Hepatocyte (in vitro differentiated cells): ENCODE data around the gene NOTCH1. TPM values are rescaled to one million over a fixed set of nuclear protein-coding genes. Genes with fewer than 3 reads are reported as not detected.

Experiments used
- DNase-seq: peaks from one replicate; pipeline ENCODE4 v3.0.0-alpha.2; 2016; ENCODE audit warnings: low spot score
- H2AFZ ChIP-seq: fragments of 200-600 bp; sonication (generic); 2 replicates; pipeline ENCODE4 v1.6.0; 2016; ENCODE audit warnings: antibody characterized with exemption, mild to moderate bottlenecking
- H3K27ac ChIP-seq: fragments of 200-600 bp; sonication (generic); 2 replicates; pipeline ENCODE4 v1.5.1; 2016; ENCODE audit warnings: mild to moderate bottlenecking
- H3K27me3 ChIP-seq: fragments of 200-600 bp; sonication (generic); 2 replicates; pipeline ENCODE4 v1.6.1; 2016
- H3K36me3 ChIP-seq: fragments of 200-600 bp; sonication (generic); replicated peaks from 2 replicates; pipeline ENCODE4 v1.5.1; 2016; ENCODE audit warnings: low read depth; ENCODE audit not compliant: insufficient read depth
- H3K4me1 ChIP-seq: fragments of 200-600 bp; sonication (generic); 2 replicates; pipeline ENCODE4 v1.5.1; 2016; ENCODE audit warnings: mild to moderate bottlenecking, moderate library complexity; ENCODE audit not compliant: insufficient read depth
- H3K4me2 ChIP-seq: fragments of 200-600 bp; sonication (generic); 2 replicates; pipeline ENCODE4 v1.6.0; 2016
- H3K4me3 ChIP-seq: fragments of 200-600 bp; sonication (generic); 2 replicates; pipeline ENCODE4 v1.5.1; 2016; ENCODE audit warnings: mild to moderate bottlenecking
- H3K79me2 ChIP-seq: fragments of 200-600 bp; sonication (generic); 2 replicates; pipeline ENCODE4 v1.6.0; 2017; ENCODE audit warnings: mild to moderate bottlenecking
- H3K9me2 ChIP-seq: fragments of 200-600 bp; sonication (generic); replicated peaks from 2 replicates; pipeline ENCODE4 v1.6.0; 2017; ENCODE audit warnings: mild to moderate bottlenecking; ENCODE audit not compliant: insufficient read depth
- H3K9me3 ChIP-seq: fragments of 200-600 bp; sonication (generic); 2 replicates; pipeline ENCODE4 v1.5.1; 2016; ENCODE audit warnings: low read depth, mild to moderate bottlenecking
- H4K20me1 ChIP-seq: fragments of 200-600 bp; sonication (generic); 2 replicates; pipeline ENCODE4 v1.6.0; 2016; ENCODE audit warnings: mild to moderate bottlenecking; ENCODE audit not compliant: insufficient read depth, poor library complexity, severe bottlenecking
- CTCF ChIP-seq: fragments of 200-600 bp; sonication (generic); IDR thresholded peaks from 2 replicates; pipeline ENCODE4 v1.5.1; 2016; ENCODE audit warnings: antibody characterized with exemption, mild to moderate bottlenecking; ENCODE audit not compliant: poor library complexity
- EZH2 ChIP-seq: fragments of 200-600 bp; sonication (generic); IDR thresholded peaks from 2 replicates; pipeline ENCODE4 v1.6.1; 2016; ENCODE audit warnings: antibody characterized with exemption, mild to moderate bottlenecking, borderline replicate concordance
- EZH2phosphoT487 ChIP-seq: fragments of 200-600 bp; sonication (generic); IDR thresholded peaks from one replicate; pipeline ENCODE4 v1.6.1; 2018; ENCODE audit warnings: antibody characterized with exemption, mild to moderate bottlenecking, low read depth, moderate library complexity; ENCODE audit not compliant: unreplicated experiment, severe bottlenecking
- WGBS: methylation state at CpG from one replicate; pipeline ENCODE4 v1.1.6; 2016; ENCODE audit warnings: low lambda C conversion rate; ENCODE audit errors: missing lambda C conversion rate; 5-methylcytosine and 5-hydroxymethylcytosine counted together
- polyA plus RNA-seq: library from polyadenylated mRNA; unstranded; fragments of >200 nt; fragmentation: Nextera tagmentation; extraction: Ambion mirVana; gene quantifications from 2 replicates; pipeline ENCODE4 v1.2.1, GENCODE V29; 2016
- total RNA-seq: library from RNA; depleted of rRNA; stranded (reverse); fragments of >200 nt; gene quantifications from 2 replicates; pipeline ENCODE4 v1.2.3, GENCODE V29; 2014

The NOTCH1 gene
- total and polyA plus RNA-seq, 2 experiments from 2014 or later = 5.3 to 6.5 TPM

GRCh38 chr9:136541179-136541578 is 4.7 kb downstream of the NOTCH1 start:
- no peak overlapping the region for H3K4me3 ChIP-seq
- H3K27me3 ChIP-seq = no peaks in the 10 kb centered on the region
- peaks cover 5% of the 10 kb centered on the region for H3K4me1 ChIP-seq
- H3K36me3 ChIP-seq = no peaks in the 10 kb centered on the region
- H3K79me2 ChIP-seq = peaks cover 42% of the 10 kb centered on the region
- WGBS = 98% methylated on average over 9 of the region's 9 CpGs
- TF ChIP-seq CTCF (no peak), EZH2phosphoT487 (no peak), EZH2 (no peak)
- H3K9me2 ChIP-seq = no peaks in the 10 kb centered on the region
- DNase-seq = no peak
- no peak overlapping the region for H3K27ac ChIP-seq
- no peak overlapping the region for H2AFZ ChIP-seq
- no peaks in the 10 kb centered on the region for H3K9me3 ChIP-seq
- peaks cover 25% of the 10 kb centered on the region for H4K20me1 ChIP-seq
- no peak overlapping the region for H3K4me2 ChIP-seq

GRCh38 chr9:136539427-136540421 is 6.1 kb downstream of the NOTCH1 start:
- H3K9me2 ChIP-seq = no peaks in the 10 kb centered on the region
- H3K36me3 ChIP-seq = no peaks in the 10 kb centered on the region
- DNase-seq = peak; percentile 79
- H3K4me2 ChIP-seq = no peak overlapping the region
- WGBS = 77% methylated on average over 33 of the region's 33 CpGs
- no peaks in the 10 kb centered on the region for H3K9me3 ChIP-seq
- TF ChIP-seq EZH2 (no peak), CTCF (no peak), EZH2phosphoT487 (no peak)
- no peaks in the 10 kb centered on the region for H3K27me3 ChIP-seq
- H3K27ac ChIP-seq = no peak overlapping the region
- H3K4me1 ChIP-seq = peaks cover 5% of the 10 kb centered on the region
- H4K20me1 ChIP-seq = peaks cover 26% of the 10 kb centered on the region
- H3K79me2 ChIP-seq = peaks cover 40% of the 10 kb centered on the region
- no peak overlapping the region for H2AFZ ChIP-seq
- H3K4me3 ChIP-seq = no peak overlapping the region

- H3K4me2 ChIP-seq = no peak overlapping the region
- peaks cover 18% of the 10 kb centered on the region for H4K20me1 ChIP-seq
- TF ChIP-seq CTCF (no peak), EZH2phosphoT487 (no peak), EZH2 (no peak)
- H2AFZ ChIP-seq = no peak overlapping the region
- no peaks in the 10 kb centered on the region for H3K36me3 ChIP-seq
- no peaks in the 10 kb centered on the region for H3K9me2 ChIP-seq
- H3K27me3 ChIP-seq = no peaks in the 10 kb centered on the region
- H3K27ac ChIP-seq = no peak overlapping the region
- peaks cover 31% of the 10 kb centered on the region for H3K79me2 ChIP-seq
- no peak overlapping the region for H3K4me3 ChIP-seq
- DNase-seq = no peak
- WGBS = 88% methylated on average over 24 of the region's 24 CpGs
- H3K4me1 ChIP-seq = peaks cover 2% of the 10 kb centered on the region
- H3K9me3 ChIP-seq = no peaks in the 10 kb centered on the region
Observed at GRCh38 chr9:136538599-136539426, 7.0 kb downstream of the NOTCH1 start.
